ENCODE measurements around the gene DIDO1. TPM values are rescaled to one million over a fixed set of nuclear protein-coding genes. Genes with fewer than 3 reads are reported as not detected.

Gene DIDO1
- total and polyA plus RNA-seq, 2 donors (not counting 1 experiment from before 2014, with no cell fraction given) = 25.9 to 33.2 TPM

GRCh38 chr20:62831361-62831788, 94.9 kb downstream of the DIDO1 start:
- no peak for TF ChIP-seq EZH2 (IDR thresholded peaks at IDR 0.05; ENCODE audit: low read length, missing control alignments)
- no peak for TF ChIP-seq CTCF (conservative IDR thresholded peaks at IDR 0.05 in 1 of 2, IDR thresholded peaks at IDR 0.05 in 1 of 2; ENCODE audit: low read depth in 1 of 2, low read length in 2 of 2)
- Histone ChIP-seq H3K36me3 (ENCODE audit: control insufficient read depth, insufficient read depth, low read length) (no peaks in the 10 kb centered on the region), H3K4me3 (replicated peaks in 1 of 4; ENCODE audit: control extremely low read depth in 1 of 4, insufficient read depth in 1 of 4, low read depth in 3 of 4, low read length in 4 of 4) (no peak overlapping the region), H2AFZ (ENCODE audit: low read length) (no peak overlapping the region), H3K9me3 (ENCODE audit: control insufficient read depth, insufficient read depth, low read depth, low read length) (no peaks in the 10 kb centered on the region), H3K9ac (ENCODE audit: insufficient read depth, low read length) (no peak overlapping the region), H3K4me2 (ENCODE audit: extremely low read depth, insufficient read depth, low read length) (no peak overlapping the region), H3K27ac (ENCODE audit: insufficient read depth, low read length) (no peak overlapping the region), H3K27me3 (ENCODE audit: control insufficient read depth, insufficient read depth, low read length) (no peaks in the 10 kb centered on the region), H4K20me1 (ENCODE audit: control insufficient read depth, extremely low read depth, insufficient read depth, low read length) (no peaks in the 10 kb centered on the region), H3K79me2 (ENCODE audit: control insufficient read depth, insufficient read depth, low read length) (no peaks in the 10 kb centered on the region), H3K4me1 (ENCODE audit: control insufficient read depth, extremely low read depth, insufficient read depth, low read length) (no peaks in the 10 kb centered on the region)
- no peak for DNase-seq (ENCODE audit: low read depth in 2 of 2)

- no peaks in the 10 kb centered on the region for H3K79me2 ChIP-seq (ENCODE audit: control insufficient read depth, insufficient read depth, low read length)
Measured at GRCh38 chr20:62830821-62831220, 95.5 kb downstream of the DIDO1 start.

GRCh38 chr20:62830251-62830650, 96.1 kb downstream of the DIDO1 start:
- Histone ChIP-seq H3K36me3 (ENCODE audit: control insufficient read depth, insufficient read depth, low read length) (no peaks in the 10 kb centered on the region), H3K27me3 (ENCODE audit: control insufficient read depth, insufficient read depth, low read length) (no peaks in the 10 kb centered on the region), H3K4me3 (replicated peaks in 1 of 4; ENCODE audit: control extremely low read depth in 1 of 4, insufficient read depth in 1 of 4, low read depth in 3 of 4, low read length in 4 of 4) (no peak overlapping the region), H2AFZ (ENCODE audit: low read length) (no peak overlapping the region), H3K9ac (ENCODE audit: insufficient read depth, low read length) (no peak overlapping the region), H3K4me2 (ENCODE audit: extremely low read depth, insufficient read depth, low read length) (no peak overlapping the region), H3K9me3 (ENCODE audit: control insufficient read depth, insufficient read depth, low read depth, low read length) (no peaks in the 10 kb centered on the region), H3K27ac (ENCODE audit: insufficient read depth, low read length) (no peak overlapping the region), H3K4me1 (ENCODE audit: control insufficient read depth, extremely low read depth, insufficient read depth, low read length) (no peaks in the 10 kb centered on the region), H3K79me2 (ENCODE audit: control insufficient read depth, insufficient read depth, low read length) (no peaks in the 10 kb centered on the region), H4K20me1 (ENCODE audit: control insufficient read depth, extremely low read depth, insufficient read depth, low read length) (no peaks in the 10 kb centered on the region)
- TF ChIP-seq CTCF (conservative IDR thresholded peaks at IDR 0.05 in 1 of 2, IDR thresholded peaks at IDR 0.05 in 1 of 2; ENCODE audit: low read depth in 1 of 2, low read length in 2 of 2) (no peak), EZH2 (IDR thresholded peaks at IDR 0.05; ENCODE audit: low read length, missing control alignments) (no peak)
- no peak for DNase-seq (ENCODE audit: low read depth in 2 of 2)

More at GRCh38 chr20:62830821-62831220, 95.5 kb downstream of the DIDO1 start:
- no peaks in the 10 kb centered on the region for H3K36me3 ChIP-seq (ENCODE audit: control insufficient read depth, insufficient read depth, low read length)
- H3K4me2 ChIP-seq (ENCODE audit: extremely low read depth, insufficient read depth, low read length) = no peak overlapping the region
- DNase-seq (ENCODE audit: low read depth in 2 of 2) = no peak
- no peak overlapping the region for H3K4me3 ChIP-seq (replicated peaks in 1 of 4; ENCODE audit: control extremely low read depth in 1 of 4, insufficient read depth in 1 of 4, low read depth in 3 of 4, low read length in 4 of 4)
- H3K9me3 ChIP-seq (ENCODE audit: control insufficient read depth, insufficient read depth, low read depth, low read length) = no peaks in the 10 kb centered on the region
- no peak overlapping the region for H3K27ac ChIP-seq (ENCODE audit: insufficient read depth, low read length)
- no peak overlapping the region for H2AFZ ChIP-seq (ENCODE audit: low read length)
- H3K4me1 ChIP-seq (ENCODE audit: control insufficient read depth, extremely low read depth, insufficient read depth, low read length) = no peaks in the 10 kb centered on the region
- no peak overlapping the region for H3K9ac ChIP-seq (ENCODE audit: insufficient read depth, low read length)
- H3K27me3 ChIP-seq (ENCODE audit: control insufficient read depth, insufficient read depth, low read length) = no peaks in the 10 kb centered on the region
- TF ChIP-seq EZH2 (IDR thresholded peaks at IDR 0.05; ENCODE audit: low read length, missing control alignments) (no peak), CTCF (conservative IDR thresholded peaks at IDR 0.05 in 1 of 2, IDR thresholded peaks at IDR 0.05 in 1 of 2; ENCODE audit: low read depth in 1 of 2, low read length in 2 of 2) (no peak)
- no peaks in the 10 kb centered on the region for H4K20me1 ChIP-seq (ENCODE audit: control insufficient read depth, extremely low read depth, insufficient read depth, low read length)
